Measurements from ENCODE around the gene LZTS3. TPM values are rescaled to one million over a fixed set of nuclear protein-coding genes. Genes with fewer than 3 reads are reported as not detected.

Gene LZTS3
- total RNA-seq, 1 experiment from 2014 or later = 6.1 TPM

GRCh38 chr20:3137492-3137891, 35.9 kb downstream of the LZTS3 start:
- Histone ChIP-seq H3K4me3 (ENCODE audit: low read depth, low read length, poor library complexity, severe bottlenecking) (no peak overlapping the region), H3K36me3 (ENCODE audit: insufficient read depth, low read length, poor library complexity, severe bottlenecking) (no peaks in the 10 kb centered on the region), H3K27me3 (replicated peaks; ENCODE audit: insufficient read depth, low read depth, low read length, poor library complexity) (no peaks in the 10 kb centered on the region), H3K27ac (ENCODE audit: low read depth, low read length, poor library complexity, severe bottlenecking) (no peak overlapping the region), H3K9me3 (ENCODE audit: low read depth, low read length, poor library complexity, severe bottlenecking) (no peaks in the 10 kb centered on the region), H3K4me1 (ENCODE audit: insufficient read depth, low read length, poor library complexity, severe bottlenecking) (no peaks in the 10 kb centered on the region)
- TF ChIP-seq CTCF (conservative IDR thresholded peaks at IDR 0.05; ENCODE audit: low read depth, low read length) (no peak), EZH2 (IDR thresholded peaks at IDR 0.05; ENCODE audit: borderline replicate concordance, low read depth, low read length, poor library complexity, severe bottlenecking) (no peak)
- intact Hi-C loops (cut with micrococcal nuclease; ENCODE audit: unreplicated experiment) = no loop called here
- CTCF ChIA-PET = no interaction called here
- no TSS peak for BruUV-seq (replicated peaks)
- no peak for DNase-seq (ENCODE audit: low spot score)
- POLR2A ChIA-PET (ENCODE audit: low non-redundant PET) = no interaction called here

GRCh38 chr20:3135507-3136070, 37.8 kb downstream of the LZTS3 start:
- TF ChIP-seq EZH2 (IDR thresholded peaks at IDR 0.05; ENCODE audit: borderline replicate concordance, low read depth, low read length, poor library complexity, severe bottlenecking) (no peak), CTCF (conservative IDR thresholded peaks at IDR 0.05; ENCODE audit: low read depth, low read length) (no peak)
- no peaks in the 10 kb centered on the region for H3K9me3 ChIP-seq (ENCODE audit: low read depth, low read length, poor library complexity, severe bottlenecking)
- H3K36me3 ChIP-seq (ENCODE audit: insufficient read depth, low read length, poor library complexity, severe bottlenecking) = no peaks in the 10 kb centered on the region
- POLR2A ChIA-PET (ENCODE audit: low non-redundant PET) = no interaction called here
- CTCF ChIA-PET = no interaction called here
- H3K27me3 ChIP-seq (replicated peaks; ENCODE audit: insufficient read depth, low read depth, low read length, poor library complexity) = no peaks in the 10 kb centered on the region
- H3K4me3 ChIP-seq (ENCODE audit: low read depth, low read length, poor library complexity, severe bottlenecking) = no peak overlapping the region
- BruUV-seq (replicated peaks) = no TSS peak
- intact Hi-C loops (cut with micrococcal nuclease; ENCODE audit: unreplicated experiment) = no loop called here
- H3K4me1 ChIP-seq (ENCODE audit: insufficient read depth, low read length, poor library complexity, severe bottlenecking) = no peaks in the 10 kb centered on the region
- no peak for DNase-seq (ENCODE audit: low spot score)
- no peak overlapping the region for H3K27ac ChIP-seq (ENCODE audit: low read depth, low read length, poor library complexity, severe bottlenecking)

- Histone ChIP-seq H3K36me3 (ENCODE audit: insufficient read depth, low read length, poor library complexity, severe bottlenecking) (no peaks in the 10 kb centered on the region), H3K27ac (ENCODE audit: low read depth, low read length, poor library complexity, severe bottlenecking) (no peak overlapping the region), H3K4me1 (ENCODE audit: insufficient read depth, low read length, poor library complexity, severe bottlenecking) (no peaks in the 10 kb centered on the region), H3K27me3 (replicated peaks; ENCODE audit: insufficient read depth, low read depth, low read length, poor library complexity) (no peaks in the 10 kb centered on the region), H3K9me3 (ENCODE audit: low read depth, low read length, poor library complexity, severe bottlenecking) (no peaks in the 10 kb centered on the region), H3K4me3 (ENCODE audit: low read depth, low read length, poor library complexity, severe bottlenecking) (no peak overlapping the region)
- BruUV-seq (replicated peaks) = no TSS peak
- DNase-seq (ENCODE audit: low spot score) = no peak
- intact Hi-C loops (cut with micrococcal nuclease; ENCODE audit: unreplicated experiment) = no loop called here
- TF ChIP-seq EZH2 (IDR thresholded peaks at IDR 0.05; ENCODE audit: borderline replicate concordance, low read depth, low read length, poor library complexity, severe bottlenecking) (no peak), CTCF (conservative IDR thresholded peaks at IDR 0.05; ENCODE audit: low read depth, low read length) (no peak)
- ChIA-PET POLR2A (ENCODE audit: low non-redundant PET) (no interaction called here), CTCF (no interaction called here)
These were observed 39.2 kb downstream of the LZTS3 start for GRCh38 chr20:3134151-3134550.

All from A673 (cell line).